HL-60 (cell line): Measurements from ENCODE around the gene PTPRN2.

Experiments
- DNase-seq, 2 experiments: peaks; one replicate each; pipeline ENCODE4 v3.0.0-alpha.2; 2010 to 2020; ENCODE audit warnings: low read depth in 1 of 2, low spot score in 1 of 2
- H3K27ac ChIP-seq: fragments of 250-450 bp; sonication (Bioruptor Pico); replicated peaks from 2 replicates; pipeline ENCODE4 v1.5.1; 2020; ENCODE audit warnings: mild to moderate bottlenecking, moderate library complexity
- H3K27me3 ChIP-seq: fragments of 250-450 bp; sonication (Bioruptor Pico); 2 replicates; pipeline ENCODE4 v1.5.1; 2021; ENCODE audit warnings: mild to moderate bottlenecking, moderate library complexity; ENCODE audit not compliant: insufficient read depth, poor library complexity, severe bottlenecking
- H3K4me3 ChIP-seq: replicated peaks from 2 replicates; pipeline ENCODE4 v1.5.1; 2011; ENCODE audit warnings: mild to moderate bottlenecking, control low read depth, low read length; ENCODE audit not compliant: insufficient read depth
- GABPA ChIP-seq: IDR thresholded peaks from 2 replicates; pipeline ENCODE4 v1.6.1; 2012; ENCODE audit warnings: low read depth
- POLR2AphosphoS5 ChIP-seq: IDR thresholded peaks from 2 replicates; pipeline ENCODE4 v1.6.1; 2012; ENCODE audit warnings: low read depth
- SPI1 ChIP-seq: IDR thresholded peaks from 2 replicates; pipeline ENCODE4 v1.6.1; 2012; ENCODE audit warnings: low read depth, mild to moderate bottlenecking, borderline replicate concordance
- TF ChIP-seq, protein P1 (sequence below): IDR thresholded peaks from 2 replicates; pipeline ENCODE4 v1.6.1; 2012; ENCODE audit warnings: low read depth; ENCODE audit not compliant: insufficient replicate concordance
- TF ChIP-seq, protein P2 (sequence below): IDR thresholded peaks from one replicate; pipeline ENCODE4 v1.5.1; 2011; ENCODE audit warnings: low read length, control low read depth, inconsistent platforms; ENCODE audit not compliant: insufficient read depth

Gene PTPRN2

DNA sequence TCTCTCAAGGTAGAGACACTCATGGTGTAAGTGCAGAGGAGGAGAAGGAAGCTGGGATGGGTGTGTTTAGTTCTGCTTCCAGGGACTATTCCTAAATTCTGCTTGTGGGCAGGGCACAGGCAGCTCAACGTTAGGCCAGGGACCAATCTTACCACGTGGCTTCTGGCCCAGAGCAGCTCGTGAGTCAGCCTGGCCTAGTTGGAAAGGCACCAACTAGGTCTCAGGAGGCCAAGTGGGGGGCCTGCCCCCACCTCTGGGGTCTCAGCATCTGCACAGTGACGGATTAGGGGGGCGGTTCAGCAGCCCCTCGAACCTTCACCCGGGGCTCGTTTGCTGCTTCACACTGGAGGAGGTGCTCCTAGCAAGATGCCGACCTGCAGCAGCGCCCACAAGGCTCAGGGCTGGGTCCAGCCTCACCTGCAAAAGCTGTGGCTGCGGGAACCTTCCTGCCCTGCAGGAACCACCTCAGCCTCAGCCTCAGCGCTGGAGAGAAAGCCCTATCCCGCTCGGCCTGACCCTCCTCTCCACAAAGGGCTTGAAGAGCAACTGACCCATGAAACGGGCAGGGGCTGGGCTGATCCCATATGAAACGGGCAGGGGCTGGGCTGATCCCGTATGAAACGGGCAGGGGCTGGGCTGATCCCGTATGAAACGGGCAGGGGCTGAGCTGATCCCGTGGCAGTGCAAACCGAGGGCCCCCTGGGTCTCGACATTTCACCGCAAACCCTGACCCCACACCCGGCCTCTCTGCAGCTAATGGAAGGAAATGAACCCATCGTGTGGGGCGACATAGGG, 803.4 kb downstream of the PTPRN2 start:
- no peak for DNase-seq
- H3K27me3 ChIP-seq: no peaks in the 10 kb centered on the region
- no peak overlapping the region for H3K4me3 ChIP-seq
- TF ChIP-seq, protein P1, sequence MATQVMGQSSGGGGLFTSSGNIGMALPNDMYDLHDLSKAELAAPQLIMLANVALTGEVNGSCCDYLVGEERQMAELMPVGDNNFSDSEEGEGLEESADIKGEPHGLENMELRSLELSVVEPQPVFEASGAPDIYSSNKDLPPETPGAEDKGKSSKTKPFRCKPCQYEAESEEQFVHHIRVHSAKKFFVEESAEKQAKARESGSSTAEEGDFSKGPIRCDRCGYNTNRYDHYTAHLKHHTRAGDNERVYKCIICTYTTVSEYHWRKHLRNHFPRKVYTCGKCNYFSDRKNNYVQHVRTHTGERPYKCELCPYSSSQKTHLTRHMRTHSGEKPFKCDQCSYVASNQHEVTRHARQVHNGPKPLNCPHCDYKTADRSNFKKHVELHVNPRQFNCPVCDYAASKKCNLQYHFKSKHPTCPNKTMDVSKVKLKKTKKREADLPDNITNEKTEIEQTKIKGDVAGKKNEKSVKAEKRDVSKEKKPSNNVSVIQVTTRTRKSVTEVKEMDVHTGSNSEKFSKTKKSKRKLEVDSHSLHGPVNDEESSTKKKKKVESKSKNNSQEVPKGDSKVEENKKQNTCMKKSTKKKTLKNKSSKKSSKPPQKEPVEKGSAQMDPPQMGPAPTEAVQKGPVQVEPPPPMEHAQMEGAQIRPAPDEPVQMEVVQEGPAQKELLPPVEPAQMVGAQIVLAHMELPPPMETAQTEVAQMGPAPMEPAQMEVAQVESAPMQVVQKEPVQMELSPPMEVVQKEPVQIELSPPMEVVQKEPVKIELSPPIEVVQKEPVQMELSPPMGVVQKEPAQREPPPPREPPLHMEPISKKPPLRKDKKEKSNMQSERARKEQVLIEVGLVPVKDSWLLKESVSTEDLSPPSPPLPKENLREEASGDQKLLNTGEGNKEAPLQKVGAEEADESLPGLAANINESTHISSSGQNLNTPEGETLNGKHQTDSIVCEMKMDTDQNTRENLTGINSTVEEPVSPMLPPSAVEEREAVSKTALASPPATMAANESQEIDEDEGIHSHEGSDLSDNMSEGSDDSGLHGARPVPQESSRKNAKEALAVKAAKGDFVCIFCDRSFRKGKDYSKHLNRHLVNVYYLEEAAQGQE: no peak
- TF ChIP-seq POLR2AphosphoS5 (no peak), SPI1 (no peak), GABPA (no peak)
- TF ChIP-seq, protein P2, sequence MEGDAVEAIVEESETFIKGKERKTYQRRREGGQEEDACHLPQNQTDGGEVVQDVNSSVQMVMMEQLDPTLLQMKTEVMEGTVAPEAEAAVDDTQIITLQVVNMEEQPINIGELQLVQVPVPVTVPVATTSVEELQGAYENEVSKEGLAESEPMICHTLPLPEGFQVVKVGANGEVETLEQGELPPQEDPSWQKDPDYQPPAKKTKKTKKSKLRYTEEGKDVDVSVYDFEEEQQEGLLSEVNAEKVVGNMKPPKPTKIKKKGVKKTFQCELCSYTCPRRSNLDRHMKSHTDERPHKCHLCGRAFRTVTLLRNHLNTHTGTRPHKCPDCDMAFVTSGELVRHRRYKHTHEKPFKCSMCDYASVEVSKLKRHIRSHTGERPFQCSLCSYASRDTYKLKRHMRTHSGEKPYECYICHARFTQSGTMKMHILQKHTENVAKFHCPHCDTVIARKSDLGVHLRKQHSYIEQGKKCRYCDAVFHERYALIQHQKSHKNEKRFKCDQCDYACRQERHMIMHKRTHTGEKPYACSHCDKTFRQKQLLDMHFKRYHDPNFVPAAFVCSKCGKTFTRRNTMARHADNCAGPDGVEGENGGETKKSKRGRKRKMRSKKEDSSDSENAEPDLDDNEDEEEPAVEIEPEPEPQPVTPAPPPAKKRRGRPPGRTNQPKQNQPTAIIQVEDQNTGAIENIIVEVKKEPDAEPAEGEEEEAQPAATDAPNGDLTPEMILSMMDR: no peak
- no peak overlapping the region for H3K27ac ChIP-seq

DNA sequence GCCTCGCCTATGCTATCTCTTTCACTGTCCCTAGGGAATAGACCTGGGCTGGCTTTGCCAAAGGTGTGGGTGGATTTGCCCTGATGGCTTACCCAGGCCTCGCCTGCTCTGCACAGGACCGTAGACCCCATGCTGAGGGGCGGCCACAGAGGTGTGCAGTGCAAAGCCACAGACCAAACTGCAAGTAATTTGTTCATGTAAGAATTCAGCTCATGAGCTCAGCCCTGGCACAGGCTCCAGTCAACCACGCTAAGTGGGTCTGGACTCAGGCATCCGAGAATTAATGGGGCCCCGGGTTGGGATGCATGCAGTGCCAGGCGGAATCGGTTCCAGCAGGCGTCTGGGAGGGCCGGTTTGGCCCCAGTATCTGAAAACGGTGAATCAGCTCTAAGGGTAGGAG, 805.6 kb downstream of the PTPRN2 start:
- H3K27me3 ChIP-seq: no peaks in the 10 kb centered on the region
- TF ChIP-seq POLR2AphosphoS5: no peak
- TF ChIP-seq, protein P2: no peak
- TF ChIP-seq GABPA: no peak
- TF ChIP-seq SPI1: no peak
- DNase-seq: no peak
- no peak overlapping the region for H3K4me3 ChIP-seq
- H3K27ac ChIP-seq: no peak overlapping the region

DNA sequence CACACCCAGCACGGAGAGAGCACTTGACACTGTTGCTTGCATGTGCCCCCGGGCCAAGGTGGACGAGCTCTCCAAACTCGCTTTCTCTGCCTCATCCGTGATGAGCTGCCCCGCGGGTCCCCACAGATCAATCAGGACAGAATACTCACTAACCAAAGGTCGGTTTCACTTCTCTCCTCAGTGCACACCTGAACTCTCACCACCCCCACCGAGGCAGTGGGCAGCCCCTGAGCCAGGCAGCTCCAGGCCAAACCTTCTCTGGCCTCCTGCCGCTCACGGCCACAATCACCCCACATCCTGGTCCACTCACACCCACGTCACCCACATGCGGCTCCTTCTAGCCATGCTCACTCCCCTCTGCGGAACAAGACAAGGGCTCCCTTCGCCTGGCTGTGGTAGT, 806.9 kb downstream of the PTPRN2 start:
- H3K27ac ChIP-seq: no peak overlapping the region
- H3K27me3 ChIP-seq: no peaks in the 10 kb centered on the region
- no peak overlapping the region for H3K4me3 ChIP-seq

More for the DNA sequence above, 806.9 kb downstream of the PTPRN2 start:
- TF ChIP-seq POLR2AphosphoS5 (no peak), SPI1 (no peak), GABPA (no peak)
- TF ChIP-seq, protein P1: no peak
- TF ChIP-seq, protein P2: no peak
- DNase-seq: no peak
